Measurements from ENCODE around the gene CC2D2A. TPM values are rescaled to one million over a fixed set of nuclear protein-coding genes. Genes with fewer than 3 reads are reported as not detected.
"Not testable (repeated sequence)": the region's sequence is repeated elsewhere in the genome, so short reads cannot be mapped to it uniquely, and the experiment has no call there.

Gene CC2D2A
- total RNA-seq, 2 experiments from 2014 or later, result not detected

DNA sequence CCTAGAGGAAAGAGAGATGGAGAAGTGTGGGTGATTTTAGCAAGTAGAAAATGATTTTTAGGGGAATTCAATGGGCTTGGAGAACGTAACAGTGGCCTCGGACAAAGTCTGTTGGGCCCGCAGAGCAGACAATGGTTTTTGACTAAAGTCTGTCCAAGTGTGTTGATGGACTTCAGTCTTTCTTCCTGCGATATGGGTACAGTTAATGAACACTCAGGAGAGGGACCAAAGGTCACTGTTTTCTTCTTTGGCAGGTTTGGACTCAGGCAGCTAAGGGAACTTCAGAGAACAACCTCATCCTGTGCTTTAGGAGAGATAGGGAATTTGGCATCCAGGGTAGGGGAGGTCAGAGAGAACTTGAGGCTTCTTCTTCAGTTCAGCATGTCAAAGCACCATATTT lies 38.0 kb downstream of the CC2D2A start:
- CTCF ChIA-PET, result no interaction called here
- no peaks in the 10 kb centered on the region for H3K9me3 Mint-ChIP-seq (ENCODE audit: low read depth)
- no peaks in the 10 kb centered on the region for H3K4me1 Mint-ChIP-seq
- no peak overlapping the region for H3K27ac Mint-ChIP-seq
- ATAC-seq, result no peak
- H3K27me3 Mint-ChIP-seq, result no peaks in the 10 kb centered on the region
- H3K4me3 Mint-ChIP-seq, result no peak overlapping the region
- H3K36me3 Mint-ChIP-seq, result no peaks in the 10 kb centered on the region
- DNase-seq, result no peak

DNA sequence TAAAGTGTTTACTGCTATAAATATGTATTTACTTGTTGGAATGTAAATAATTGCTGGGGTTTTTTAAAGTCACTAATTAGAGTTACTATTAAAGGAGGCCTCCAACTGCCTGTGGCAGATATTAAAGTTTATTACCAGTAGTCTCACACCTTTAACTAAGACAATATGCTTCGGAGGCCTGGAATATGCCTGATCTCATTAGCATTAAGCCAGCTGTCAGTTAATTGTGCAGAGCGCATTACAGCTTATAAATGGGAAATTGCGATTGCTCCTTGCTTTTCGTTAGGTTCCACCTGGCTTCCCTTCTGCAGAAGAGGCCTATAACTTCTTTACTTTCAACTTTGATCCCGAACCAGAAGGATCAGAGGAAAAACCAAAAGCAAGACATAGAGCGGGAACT lies 41.3 kb downstream of the CC2D2A start:
- Mint-ChIP-seq H3K9me3 (ENCODE audit: low read depth) (no peaks in the 10 kb centered on the region), H3K27me3 (no peaks in the 10 kb centered on the region), H3K27ac (no peak overlapping the region), H3K4me3 (no peak overlapping the region), H3K36me3 (no peaks in the 10 kb centered on the region), H3K4me1 (peaks cover 2% of the 10 kb centered on the region)
- no peak for ATAC-seq
- no peak for DNase-seq
- CTCF ChIA-PET, result no interaction called here

DNA sequence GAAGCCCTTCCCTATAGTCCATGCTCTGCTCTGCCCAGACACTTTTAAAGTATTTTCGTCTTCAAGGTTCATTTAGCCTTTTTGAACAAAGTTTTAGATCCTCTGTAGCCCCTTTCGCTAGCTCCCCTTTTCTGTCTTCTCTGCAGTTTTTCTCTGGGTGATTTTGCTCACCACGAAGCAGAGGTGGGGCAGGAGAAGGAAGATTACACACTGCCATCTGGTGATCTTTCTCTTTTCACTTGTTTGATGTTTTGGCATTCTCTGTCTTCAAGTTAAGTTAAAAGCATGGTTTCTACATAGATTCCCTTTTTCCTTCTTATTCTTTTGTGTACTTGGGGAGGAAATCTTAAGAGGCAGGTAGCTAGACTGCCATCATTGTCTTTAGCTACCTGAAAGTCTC lies 43.9 kb downstream of the CC2D2A start:
- Mint-ChIP-seq H3K27me3 (no peaks in the 10 kb centered on the region), H3K9me3 (ENCODE audit: low read depth) (peaks cover 2% of the 10 kb centered on the region), H3K4me3 (no peak overlapping the region), H3K36me3 (peaks cover 4% of the 10 kb centered on the region), H3K27ac (no peak overlapping the region), H3K4me1 (peaks cover 6% of the 10 kb centered on the region)
- ATAC-seq, result no peak
- CTCF ChIA-PET, result no interaction called here
- no peak for DNase-seq

DNA sequence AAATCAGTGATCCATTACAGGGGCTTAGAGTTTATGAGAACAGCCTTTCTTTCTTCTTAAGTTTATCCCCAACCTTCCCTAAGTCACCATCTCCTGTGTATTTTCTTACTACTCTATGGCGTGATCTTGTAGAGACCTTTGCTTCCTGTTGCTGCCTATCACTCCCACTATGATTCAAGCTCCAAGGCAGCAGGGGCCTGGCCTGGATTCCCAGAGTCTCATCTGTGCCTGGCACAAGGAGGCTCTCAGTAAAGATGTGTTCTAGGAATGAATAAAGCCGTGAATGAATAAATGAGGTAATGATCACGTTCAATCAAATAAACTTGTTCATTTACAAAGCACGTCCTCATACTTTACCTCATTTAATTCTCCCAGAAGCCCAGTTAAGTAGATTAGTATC lies 45.4 kb downstream of the CC2D2A start:
- peaks cover 3% of the 10 kb centered on the region for H3K9me3 Mint-ChIP-seq (ENCODE audit: low read depth)
- DNase-seq (no peak), ATAC-seq (no peak)
- peaks cover 4% of the 10 kb centered on the region for H3K36me3 Mint-ChIP-seq
- peaks cover 6% of the 10 kb centered on the region for H3K4me1 Mint-ChIP-seq
- CTCF ChIA-PET, result interaction anchor here (1.5 kb wide), 1 partner anchor 12 kb away, joined by 4 read pairs; no protein-coding TSS in a partner anchor
- H3K27ac Mint-ChIP-seq, result no peak overlapping the region
- no peaks in the 10 kb centered on the region for H3K27me3 Mint-ChIP-seq
- no peak overlapping the region for H3K4me3 Mint-ChIP-seq

DNA sequence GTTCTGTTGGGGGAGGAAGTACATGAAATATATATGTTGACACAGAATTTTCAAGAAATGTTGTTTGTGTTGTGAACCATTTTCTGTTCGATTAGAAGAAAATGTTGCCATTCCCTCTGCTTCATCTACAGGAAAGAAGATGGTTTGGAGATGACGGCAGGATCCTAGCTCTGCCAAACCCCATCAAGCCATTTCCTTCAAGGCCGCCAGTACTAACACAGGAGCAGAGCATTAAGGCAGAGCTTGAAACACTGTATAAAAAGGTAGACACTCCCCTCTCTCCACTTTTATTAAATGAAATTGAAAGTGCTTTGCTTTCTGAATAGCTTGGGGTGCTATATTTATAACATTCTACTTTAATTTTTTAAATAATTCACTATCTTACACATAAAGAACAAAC lies 46.8 kb downstream of the CC2D2A start:
- ATAC-seq, result no peak
- peaks cover 3% of the 10 kb centered on the region for H3K9me3 Mint-ChIP-seq (ENCODE audit: low read depth)
- peaks cover 4% of the 10 kb centered on the region for H3K36me3 Mint-ChIP-seq
- no peak overlapping the region for H3K27ac Mint-ChIP-seq
- CTCF ChIA-PET, result interaction anchor here (1.5 kb wide), 1 partner anchor 10 kb away, joined by 4 read pairs; no protein-coding TSS in a partner anchor
- DNase-seq, result no peak
- H3K27me3 Mint-ChIP-seq, result no peaks in the 10 kb centered on the region
- no peak overlapping the region for H3K4me3 Mint-ChIP-seq
- H3K4me1 Mint-ChIP-seq, result peaks cover 6% of the 10 kb centered on the region

DNA sequence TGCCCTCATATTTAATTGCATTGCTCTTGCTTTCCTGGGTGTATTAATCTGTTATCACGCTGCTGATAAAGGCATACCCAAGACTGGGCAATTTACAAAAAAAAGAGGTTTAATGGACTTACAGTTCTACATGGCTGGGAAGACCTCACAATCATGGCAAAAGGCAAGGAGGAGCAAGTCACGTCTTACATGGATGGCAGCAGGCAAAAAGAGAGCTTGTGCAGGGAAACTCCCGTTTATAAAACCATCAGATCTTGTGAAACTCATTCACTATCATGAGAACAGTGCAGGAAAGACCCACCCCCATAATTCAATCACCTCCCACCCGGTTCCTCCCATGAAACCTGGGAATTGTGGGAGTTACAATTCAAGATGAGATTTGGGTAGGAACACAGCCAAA lies 48.0 kb downstream of the CC2D2A start:
- DNase-seq; H3K27me3 Mint-ChIP-seq; H3K4me3 Mint-ChIP-seq; H3K9me3 Mint-ChIP-seq (ENCODE audit: low read depth); H3K27ac Mint-ChIP-seq; H3K4me1 Mint-ChIP-seq; ATAC-seq; CTCF ChIA-PET; H3K36me3 Mint-ChIP-seq: not testable (repeated sequence)

DNA sequence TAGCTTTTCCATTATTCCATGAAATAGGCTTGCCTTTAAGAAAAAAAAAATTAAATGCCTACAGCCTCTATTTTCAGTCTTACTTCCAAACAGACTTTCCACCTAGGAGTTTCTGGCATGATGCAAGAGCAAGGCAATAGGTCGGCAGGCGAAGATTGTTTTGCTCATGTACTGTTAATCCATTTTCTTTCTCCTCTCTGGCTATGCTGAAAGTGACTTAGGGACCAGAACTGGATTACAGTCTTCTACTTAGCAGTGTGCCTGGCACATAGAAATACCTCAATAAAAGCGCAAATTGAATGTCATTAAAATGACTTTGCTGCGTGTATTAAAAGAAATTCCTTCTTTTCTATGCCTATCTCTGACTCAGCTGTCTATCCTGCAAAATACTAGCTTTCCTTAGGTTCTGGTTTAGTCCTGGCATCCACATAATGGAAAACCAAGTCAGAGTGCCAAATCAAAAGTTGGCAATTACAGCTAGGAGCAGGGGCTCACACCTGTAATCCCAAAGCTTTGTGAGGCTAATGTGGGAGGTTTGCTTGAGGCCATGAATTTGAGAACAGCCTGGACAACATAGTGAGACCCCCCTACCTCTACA lies 51.9 kb downstream of the CC2D2A start:
- no peak for ATAC-seq

DNA sequence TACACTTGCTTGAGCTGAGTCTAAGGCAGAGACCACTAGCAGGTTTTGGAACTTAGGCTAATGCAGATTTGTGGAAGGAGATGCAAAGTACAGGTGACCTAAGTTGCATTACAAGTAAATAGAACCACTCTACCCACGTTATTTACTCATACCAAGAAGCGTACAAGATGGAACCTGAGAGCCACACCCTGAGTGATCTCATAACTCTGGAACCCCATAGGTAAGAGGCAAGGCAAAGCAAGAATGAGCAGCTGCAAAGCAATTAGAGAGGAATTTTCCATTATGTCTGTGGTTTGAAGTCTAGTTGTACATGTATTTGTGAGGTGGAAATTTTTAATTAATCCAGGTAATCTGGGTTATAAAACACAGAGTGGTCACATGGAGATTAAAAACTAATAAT lies 55.4 kb downstream of the CC2D2A start:
- ATAC-seq (no peak), DNase-seq (no peak)
- Mint-ChIP-seq H3K4me3 (no peak overlapping the region), H3K27ac (no peak overlapping the region), H3K4me1 (no peaks in the 10 kb centered on the region), H3K36me3 (no peaks in the 10 kb centered on the region), H3K27me3 (no peaks in the 10 kb centered on the region), H3K9me3 (ENCODE audit: low read depth) (no peaks in the 10 kb centered on the region)
- CTCF ChIA-PET, result no interaction called here

More for the DNA sequence above, 51.9 kb downstream of the CC2D2A start:
- peaks cover 4% of the 10 kb centered on the region for H3K36me3 Mint-ChIP-seq
- H3K9me3 Mint-ChIP-seq (ENCODE audit: low read depth), result peaks cover 3% of the 10 kb centered on the region
- H3K27ac Mint-ChIP-seq, result no peak overlapping the region
- CTCF ChIA-PET, result no interaction called here
- no peak overlapping the region for H3K4me3 Mint-ChIP-seq
- H3K4me1 Mint-ChIP-seq, result peaks cover 3% of the 10 kb centered on the region
- DNase-seq, result no peak
- H3K27me3 Mint-ChIP-seq, result no peaks in the 10 kb centered on the region

DNA sequence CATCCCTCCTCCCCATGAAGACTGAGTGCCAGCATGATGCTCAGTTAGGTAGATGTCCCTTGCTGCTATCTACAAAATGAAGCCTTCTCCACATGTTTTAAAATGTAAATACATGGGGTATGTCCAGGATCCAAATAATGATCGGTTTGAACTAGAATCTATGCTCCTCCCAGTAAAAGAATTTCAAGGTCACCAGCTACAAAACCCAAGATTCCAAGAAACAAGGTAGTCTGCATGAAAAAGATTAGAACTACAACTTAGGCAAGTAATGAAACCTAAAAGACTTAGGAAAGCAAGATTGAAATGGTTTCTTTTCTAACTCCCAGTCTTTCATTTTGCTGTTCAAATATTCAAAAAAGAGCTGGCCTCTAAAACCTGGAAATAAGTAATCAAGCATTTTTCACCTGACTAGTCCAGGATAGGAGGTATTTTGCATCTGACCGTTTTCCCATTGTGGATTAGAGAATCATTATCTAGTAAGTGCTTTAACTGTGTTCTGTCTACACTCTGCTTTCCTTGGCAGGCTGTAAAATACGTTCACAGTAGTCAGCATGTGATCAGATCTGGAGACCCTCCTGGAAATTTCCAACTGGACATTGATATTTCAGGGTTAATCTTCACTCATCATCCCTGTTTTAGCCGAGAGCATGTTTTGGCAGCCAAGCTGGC lies 57.4 kb downstream of the CC2D2A start:
- Mint-ChIP-seq H3K27ac (no peak overlapping the region), H3K27me3 (no peaks in the 10 kb centered on the region), H3K4me1 (no peaks in the 10 kb centered on the region), H3K9me3 (ENCODE audit: low read depth) (no peaks in the 10 kb centered on the region), H3K36me3 (no peaks in the 10 kb centered on the region), H3K4me3 (no peak overlapping the region)
- CTCF ChIA-PET, result interaction anchor here (1.5 to 1.7 kb wide), 2 partner anchors 11 to 18 kb away, joined by 3 to 4 read pairs; no protein-coding TSS in a partner anchor
- ATAC-seq, result no peak
- DNase-seq, result no peak

DNA sequence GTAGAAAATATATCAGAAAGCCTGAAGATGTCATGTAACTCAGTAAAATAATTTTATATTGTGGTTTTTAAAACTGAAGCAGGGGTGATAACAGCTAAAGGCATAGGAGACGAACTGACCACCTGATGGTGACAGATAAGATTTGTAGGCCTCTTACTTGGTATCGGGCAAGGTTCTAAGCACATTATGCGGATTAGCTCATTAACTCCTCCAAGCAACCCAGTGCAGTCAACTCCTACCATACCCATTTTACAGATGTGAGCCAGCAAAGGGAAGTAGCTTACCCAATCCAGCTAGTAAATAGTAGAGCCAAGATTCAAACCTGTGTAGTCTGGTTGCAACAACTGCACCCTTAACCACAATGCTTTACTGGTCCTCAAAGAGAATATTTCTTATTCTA lies 62.1 kb downstream of the CC2D2A start:
- CTCF ChIA-PET, result no interaction called here
- DNase-seq (no peak), ATAC-seq (no peak)
- H3K4me3 Mint-ChIP-seq, result no peak overlapping the region
- H3K36me3 Mint-ChIP-seq, result no peaks in the 10 kb centered on the region
- H3K4me1 Mint-ChIP-seq, result no peaks in the 10 kb centered on the region
- H3K27ac Mint-ChIP-seq, result no peak overlapping the region
- H3K27me3 Mint-ChIP-seq, result no peaks in the 10 kb centered on the region
- no peaks in the 10 kb centered on the region for H3K9me3 Mint-ChIP-seq (ENCODE audit: low read depth)

DNA sequence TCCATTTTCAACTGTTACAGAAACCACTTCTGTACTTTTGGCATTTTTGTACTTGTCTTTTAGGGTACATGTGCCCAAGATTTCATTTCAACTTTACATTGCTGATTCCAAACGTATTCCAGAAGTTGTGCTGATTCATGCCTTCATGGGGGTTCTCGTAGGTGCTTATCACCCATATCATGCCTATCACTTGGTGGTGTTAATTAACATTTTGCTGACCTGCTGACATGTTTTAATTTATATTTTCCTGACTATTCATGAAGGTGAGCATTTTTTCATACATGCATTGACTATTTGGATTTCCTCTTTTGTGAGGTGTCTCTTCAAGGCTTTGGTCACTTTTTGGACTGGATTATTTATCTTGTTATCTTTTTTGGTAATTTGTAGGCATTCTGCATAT lies 64.1 kb downstream of the CC2D2A start:
- H3K27me3 Mint-ChIP-seq, result no peaks in the 10 kb centered on the region
- CTCF ChIA-PET, result no interaction called here
- no peaks in the 10 kb centered on the region for H3K9me3 Mint-ChIP-seq (ENCODE audit: low read depth)
- no peak overlapping the region for H3K27ac Mint-ChIP-seq
- H3K4me1 Mint-ChIP-seq, result no peaks in the 10 kb centered on the region
- no peak overlapping the region for H3K4me3 Mint-ChIP-seq
- ATAC-seq (no peak), DNase-seq (no peak)
- no peaks in the 10 kb centered on the region for H3K36me3 Mint-ChIP-seq

DNA sequence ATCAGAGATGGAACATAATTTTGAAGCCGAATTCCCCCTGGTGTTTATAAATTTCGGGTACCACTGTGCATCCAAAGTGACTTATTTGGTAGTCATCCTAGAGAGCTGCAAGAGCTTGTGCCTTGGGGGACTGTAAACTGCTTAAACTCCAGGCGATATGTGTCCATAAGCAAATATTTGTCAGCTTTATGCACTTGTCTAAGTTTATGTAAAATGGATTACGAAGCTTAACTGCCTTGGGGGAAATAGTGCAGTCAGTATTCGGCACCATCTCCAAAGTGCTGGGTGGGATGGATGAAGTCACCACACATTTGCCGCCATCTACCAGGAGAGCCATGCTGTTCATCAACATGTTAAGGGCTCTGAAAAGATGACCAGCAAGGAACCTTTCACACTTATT lies 65.9 kb downstream of the CC2D2A start:
- Mint-ChIP-seq H3K9me3 (ENCODE audit: low read depth) (no peaks in the 10 kb centered on the region), H3K4me1 (no peaks in the 10 kb centered on the region), H3K36me3 (no peaks in the 10 kb centered on the region), H3K27me3 (no peaks in the 10 kb centered on the region), H3K4me3 (no peak overlapping the region), H3K27ac (no peak overlapping the region)
- ATAC-seq, result no peak
- CTCF ChIA-PET, result no interaction called here
- DNase-seq, result no peak

DNA sequence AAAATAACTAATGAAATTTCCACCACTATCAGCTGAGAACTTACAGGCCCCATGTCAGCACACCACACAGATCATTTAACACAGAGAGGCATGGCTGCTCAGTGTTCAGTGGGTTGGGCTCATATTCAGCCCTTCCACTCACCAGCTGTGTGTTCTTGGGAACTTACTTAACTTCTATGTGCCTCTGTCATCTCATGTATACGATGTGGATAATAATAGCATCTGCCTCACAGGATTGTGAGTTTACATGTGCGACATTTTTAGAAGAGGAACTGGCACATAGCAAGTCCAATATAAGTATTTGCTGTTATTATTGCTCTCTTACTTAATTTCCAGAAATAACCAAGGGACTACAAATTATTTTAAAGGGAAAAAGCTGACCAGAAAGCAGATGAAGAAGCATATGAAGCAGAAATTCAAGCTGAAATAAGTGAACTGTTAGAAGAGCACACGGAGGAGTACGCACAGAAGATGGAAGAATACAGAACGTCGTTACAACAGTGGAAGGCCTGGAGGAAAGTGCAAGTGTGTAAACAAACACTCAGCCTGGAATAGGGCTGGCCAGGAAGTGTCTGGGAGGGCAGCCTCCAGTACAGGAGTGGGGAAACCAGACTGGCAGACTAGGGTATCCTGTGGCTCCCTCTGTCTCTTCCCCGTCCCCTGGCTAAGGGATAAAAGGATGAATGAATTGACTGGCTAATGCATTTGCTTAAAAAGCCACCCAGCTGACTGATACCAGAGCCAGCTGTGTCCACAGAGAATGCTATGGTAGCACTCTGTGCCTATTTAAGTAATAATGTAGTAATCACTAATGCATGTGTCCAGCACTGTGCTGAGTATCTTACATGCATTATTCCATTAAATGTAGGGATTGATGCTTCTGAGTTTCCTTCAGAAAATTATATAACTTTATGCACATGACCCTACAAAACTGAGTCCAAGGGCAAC lies 67.1 kb downstream of the CC2D2A start:
- CTCF ChIA-PET, result no interaction called here
- Mint-ChIP-seq H3K4me1 (no peaks in the 10 kb centered on the region), H3K27me3 (no peaks in the 10 kb centered on the region), H3K9me3 (ENCODE audit: low read depth) (no peaks in the 10 kb centered on the region), H3K36me3 (no peaks in the 10 kb centered on the region), H3K27ac (no peak overlapping the region), H3K4me3 (no peak overlapping the region)
- DNase-seq (no peak), ATAC-seq (no peak)

DNA sequence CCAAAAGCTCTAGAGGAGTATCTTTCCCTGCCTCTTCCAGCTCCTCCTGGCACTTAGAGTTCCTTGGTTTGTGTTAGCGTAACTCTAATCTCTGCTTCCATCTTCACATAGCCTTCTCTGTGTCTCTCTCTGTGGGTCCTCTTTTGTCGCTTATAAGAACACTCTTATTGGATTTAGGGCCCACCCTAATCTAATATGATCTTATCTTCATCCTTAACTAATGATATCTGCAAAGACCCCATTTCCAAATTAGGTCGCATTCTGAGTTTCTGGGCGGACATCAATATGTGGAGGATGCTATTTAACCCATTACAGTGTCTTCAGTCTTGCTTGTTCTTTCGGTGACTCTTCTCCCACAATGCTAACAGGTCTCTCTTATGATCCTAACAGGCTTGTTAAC lies 72.3 kb downstream of the CC2D2A start:
- H3K4me1 Mint-ChIP-seq, result peaks cover 3% of the 10 kb centered on the region
- no peaks in the 10 kb centered on the region for H3K9me3 Mint-ChIP-seq (ENCODE audit: low read depth)
- ATAC-seq, result no peak

More for the DNA sequence above, 72.3 kb downstream of the CC2D2A start:
- H3K4me3 Mint-ChIP-seq, result no peak overlapping the region
- DNase-seq, result no peak
- no peaks in the 10 kb centered on the region for H3K27me3 Mint-ChIP-seq
- CTCF ChIA-PET, result no interaction called here
- H3K27ac Mint-ChIP-seq, result no peak overlapping the region
- H3K36me3 Mint-ChIP-seq, result no peaks in the 10 kb centered on the region

Data from activated CD8-positive, alpha-beta memory T cell treated with anti-CD3 and anti-CD28 coated beads, Interleukin-2, amount 10 ng/mL, durations not matched to agents 7 days and 5 days (primary cell).